Neural crest cell (in vitro differentiated cells): ENCODE results near the gene PRXL2A. TPM values are rescaled to one million over a fixed set of nuclear protein-coding genes. Genes with fewer than 3 reads are reported as not detected.

Experiments
- DNase-seq: peaks from one replicate; pipeline ENCODE4 v3.0.0; 2021; ENCODE audit warnings: low read depth, mixed read lengths, low spot score
- H3K27ac Mint-ChIP-seq: one replicate; pipeline ENCODE4 v1.8.0; 2021; ENCODE audit warnings: mild to moderate bottlenecking, mixed read lengths; ENCODE audit not compliant: unreplicated experiment
- H3K27me3 Mint-ChIP-seq: 2 replicates; pipeline ENCODE4 v1.8.0; 2021; ENCODE audit warnings: low read depth, mild to moderate bottlenecking, mixed read lengths
- H3K36me3 Mint-ChIP-seq: 2 replicates; pipeline ENCODE4 v1.8.0; 2021; ENCODE audit warnings: low read depth, mild to moderate bottlenecking, mixed read lengths
- H3K4me1 Mint-ChIP-seq: 2 replicates; pipeline ENCODE4 v1.8.0; 2021; ENCODE audit warnings: mixed read lengths
- H3K4me3 Mint-ChIP-seq: one replicate; pipeline ENCODE4 v1.8.0; 2021; ENCODE audit warnings: mild to moderate bottlenecking, mixed read lengths
- H3K9me3 Mint-ChIP-seq: 2 replicates; pipeline ENCODE4 v1.8.0; 2021; ENCODE audit warnings: mixed read lengths
- CTCF ChIP-seq: fragments of 200-600 bp; sonication (generic); conservative IDR thresholded peaks from 2 replicates; pipeline ENCODE4 v1.5.0; 2021; ENCODE audit warnings: antibody characterized with exemption, mild to moderate bottlenecking
- total RNA-seq: library from RNA; stranded (reverse); gene quantifications from 2 replicates; pipeline ENCODE4 v1.2.1, GENCODE V29; 2021

PRXL2A gene
- total RNA-seq, 1 donor from 2014 or later: 161 TPM

GRCh38 chr10:80455461-80456349 lies 47.4 kb downstream of the PRXL2A start:
- TF ChIP-seq CTCF: no peak
- H3K27ac Mint-ChIP-seq: peak overlapping the region; percentile 98
- H3K9me3 Mint-ChIP-seq: no peaks in the 10 kb centered on the region
- peaks cover 2% of the 10 kb centered on the region for H3K27me3 Mint-ChIP-seq
- H3K4me3 Mint-ChIP-seq: peak overlapping the region; percentile 96
- no peak for DNase-seq
- H3K4me1 Mint-ChIP-seq: peaks cover 44% of the 10 kb centered on the region
- H3K36me3 Mint-ChIP-seq: no peaks in the 10 kb centered on the region

GRCh38 chr10:80457554-80458262 lies 49.4 kb downstream of the PRXL2A start:
- no peaks in the 10 kb centered on the region for H3K36me3 Mint-ChIP-seq
- H3K4me3 Mint-ChIP-seq: peak overlapping the region; percentile 58
- no peak overlapping the region for H3K27ac Mint-ChIP-seq
- TF ChIP-seq CTCF: peak; percentile 21
- no peak for DNase-seq
- no peaks in the 10 kb centered on the region for H3K9me3 Mint-ChIP-seq
- peaks cover 2% of the 10 kb centered on the region for H3K27me3 Mint-ChIP-seq
- H3K4me1 Mint-ChIP-seq: peaks cover 64% of the 10 kb centered on the region

DNA sequence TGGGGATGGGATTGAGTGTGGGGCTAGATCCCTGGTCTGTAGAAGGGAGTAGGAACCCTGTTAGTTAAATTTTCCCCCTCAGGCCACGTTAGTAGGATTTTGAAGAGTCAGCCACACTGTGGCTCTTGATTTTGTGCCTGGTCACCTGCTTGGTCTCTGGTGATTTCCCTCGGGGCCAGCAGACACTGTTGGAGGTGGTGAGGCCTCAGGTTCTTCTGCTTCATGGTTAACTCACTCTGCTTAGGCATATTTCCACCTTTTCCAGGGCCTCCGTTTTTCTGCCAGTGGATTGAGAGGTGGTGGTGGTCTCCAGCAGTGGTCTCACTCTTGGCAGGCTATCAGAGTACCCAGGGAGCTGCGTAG lies 49.9 kb downstream of the PRXL2A start:
- Mint-ChIP-seq H3K9me3 (no peaks in the 10 kb centered on the region), H3K27ac (no peak overlapping the region), H3K27me3 (peaks cover 2% of the 10 kb centered on the region), H3K4me3 (peak overlapping the region; percentile 58), H3K4me1 (peaks cover 69% of the 10 kb centered on the region), H3K36me3 (no peaks in the 10 kb centered on the region)
- TF ChIP-seq CTCF: peak; percentile 1
- DNase-seq: no peak

- Mint-ChIP-seq H3K9me3 (no peaks in the 10 kb centered on the region), H3K27ac (no peak overlapping the region), H3K4me3 (peak overlapping the region; percentile 58), H3K4me1 (peaks cover 73% of the 10 kb centered on the region), H3K27me3 (no peaks in the 10 kb centered on the region), H3K36me3 (no peaks in the 10 kb centered on the region)
- no peak for TF ChIP-seq CTCF
- DNase-seq: no peak
These were observed 50.3 kb downstream of the PRXL2A start for GRCh38 chr10:80458638-80459037.

DNA sequence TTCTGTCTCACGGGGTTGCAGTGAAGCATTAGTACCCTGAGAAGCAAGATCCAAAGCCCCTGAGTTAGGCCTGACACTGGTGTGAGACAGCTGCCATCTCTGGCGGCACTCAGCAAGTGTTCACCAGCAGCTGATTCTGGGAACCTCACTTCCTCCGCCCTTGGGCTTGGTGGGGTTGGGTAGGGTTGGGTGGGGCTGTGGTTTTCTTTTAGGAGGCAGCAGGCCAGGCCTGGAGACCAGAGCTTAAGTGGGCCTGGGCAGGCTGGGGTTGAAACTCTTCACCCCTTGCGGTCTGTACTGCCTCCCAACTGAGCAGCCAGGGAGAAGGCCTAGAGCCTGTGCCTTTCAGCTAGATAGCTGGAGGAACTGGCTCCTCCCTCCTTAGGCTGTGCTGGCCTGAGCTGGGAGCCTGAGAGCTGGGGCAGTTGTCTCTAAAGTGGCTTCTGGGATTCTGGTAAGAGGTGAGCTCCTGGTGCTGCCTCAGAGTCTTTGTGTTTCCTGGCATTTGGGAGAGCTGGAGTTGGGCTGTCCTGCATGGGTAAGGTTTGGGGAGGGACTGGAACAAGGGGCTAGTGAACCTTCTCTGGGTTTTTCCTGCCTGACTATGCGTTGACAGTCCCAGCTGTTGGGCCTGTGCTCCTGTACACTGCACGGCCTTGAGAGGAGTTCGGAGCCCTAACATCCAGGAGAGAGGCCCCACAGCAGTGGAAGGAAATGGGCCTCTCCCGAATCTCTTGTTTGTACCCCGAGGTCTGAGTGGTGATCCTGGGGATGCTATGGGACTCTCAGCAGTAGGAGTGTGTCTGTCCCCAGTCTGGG lies 50.9 kb downstream of the PRXL2A start:
- peak overlapping the region; percentile 54 for H3K27ac Mint-ChIP-seq
- H3K9me3 Mint-ChIP-seq: no peaks in the 10 kb centered on the region
- H3K27me3 Mint-ChIP-seq: no peaks in the 10 kb centered on the region
- H3K4me3 Mint-ChIP-seq: peak overlapping the region; percentile 58
- H3K36me3 Mint-ChIP-seq: no peaks in the 10 kb centered on the region
- peaks cover 79% of the 10 kb centered on the region for H3K4me1 Mint-ChIP-seq
- no peak for TF ChIP-seq CTCF
- no peak for DNase-seq
